Kasumi-1 (cell line): ENCODE measurements around the gene ACAP2.
A peak's percentile ranks its signal among the peaks of the same experiment; 100 is the strongest.
"Not testable (repeated sequence)": the region's sequence is repeated elsewhere in the genome, so short reads cannot be mapped to it uniquely, and the experiment has no call there.

ENCODE experiments used
- DNase-seq, 2 experiments: peaks; one replicate each; lab custom pipeline; 2025; lab: John Stamatoyannopoulos, UW

Gene ACAP2

DNA sequence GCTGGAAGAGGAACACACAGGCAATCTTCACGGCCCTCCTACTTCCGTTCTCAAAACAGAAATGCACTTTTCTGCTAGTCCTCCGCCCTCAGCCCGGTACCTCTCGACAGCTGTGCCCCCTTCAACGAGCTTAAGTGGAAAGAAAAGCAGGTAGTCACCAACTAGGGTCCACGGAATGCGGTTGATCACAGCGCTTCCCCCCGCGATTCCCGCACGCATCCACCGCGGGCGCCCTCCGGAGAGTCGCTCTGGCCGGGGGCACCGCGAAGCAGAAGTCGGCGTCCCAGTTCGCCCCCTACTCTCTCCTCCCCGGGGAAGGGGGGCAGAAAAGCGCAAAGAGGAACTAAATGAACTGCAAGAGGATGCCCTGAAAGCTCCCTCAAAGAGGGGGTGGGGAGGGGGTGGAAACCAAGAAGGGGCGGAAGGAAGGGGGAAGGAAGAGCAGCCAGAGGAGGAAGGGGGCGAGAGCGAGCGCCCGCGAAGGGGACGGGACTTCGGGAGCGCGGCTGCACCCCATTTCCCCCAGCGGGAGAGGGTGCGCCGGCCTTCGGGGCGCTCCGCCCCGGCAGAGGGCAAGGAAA is 738 bp downstream of the ACAP2 start:
- peak; percentile 83 to 86 for DNase-seq

DNA sequence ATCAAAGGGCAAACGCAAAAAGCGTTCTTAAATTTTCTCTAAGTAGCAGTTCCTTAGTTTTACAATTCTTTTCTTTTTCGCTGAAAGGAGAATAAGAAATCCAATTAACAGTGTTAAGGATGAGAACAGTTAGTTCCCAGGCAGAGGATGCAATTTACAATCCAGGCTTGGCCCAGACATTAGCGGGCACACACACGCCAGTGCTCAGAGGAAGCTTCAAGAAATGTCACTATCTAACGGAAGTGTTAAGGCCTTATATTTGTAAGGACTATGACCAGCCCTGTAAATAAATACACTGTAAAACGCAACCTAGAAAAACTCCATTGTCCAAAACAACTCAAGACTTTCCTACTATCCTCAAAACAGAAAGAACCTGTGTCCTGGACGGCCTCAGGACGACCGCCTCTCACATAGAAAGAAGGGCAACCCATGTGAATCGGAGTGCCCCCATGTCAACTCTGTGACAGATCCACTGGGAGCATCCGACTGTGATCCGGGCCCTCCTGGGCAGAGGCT is 1.3 kb downstream of the ACAP2 start:
- no peak for DNase-seq

DNA sequence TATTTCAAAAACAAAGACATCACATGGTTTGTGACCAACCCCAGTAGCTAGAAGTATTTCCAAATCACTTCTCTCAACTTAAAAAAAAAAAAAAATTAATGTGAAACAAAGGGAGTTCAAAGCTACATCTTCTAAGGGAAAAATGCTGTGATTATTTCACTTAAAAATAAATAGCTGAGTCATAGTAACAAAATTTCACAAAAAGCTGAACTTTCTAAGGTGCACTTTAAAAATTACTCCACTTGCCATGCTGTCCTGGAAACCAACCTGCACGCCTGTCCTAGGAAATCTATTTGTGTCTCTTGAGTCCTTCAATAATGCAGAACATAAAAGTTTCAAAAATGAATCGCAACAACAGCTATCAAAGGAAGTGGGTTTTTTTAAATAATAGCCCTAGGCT is 1.8 kb downstream of the ACAP2 start:
- DNase-seq = no peak

DNA sequence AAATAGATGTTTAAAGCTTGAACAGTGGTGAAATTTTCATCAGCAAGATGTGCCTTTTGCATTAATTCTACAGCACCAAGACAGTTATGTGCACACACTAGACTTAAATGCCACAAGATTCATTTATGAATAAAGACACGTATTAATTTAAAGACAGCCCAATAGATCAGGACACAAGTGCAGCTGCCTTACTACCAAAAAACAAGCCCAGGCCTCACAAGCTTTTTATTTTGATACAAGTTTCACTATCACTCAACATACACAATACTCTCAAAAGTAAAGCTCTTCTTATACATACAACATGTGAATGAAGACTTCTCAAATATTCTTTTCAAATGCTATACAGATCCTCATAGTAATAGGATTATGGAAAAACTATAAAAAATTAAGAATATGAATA is 2.4 kb downstream of the ACAP2 start:
- no peak for DNase-seq

DNA sequence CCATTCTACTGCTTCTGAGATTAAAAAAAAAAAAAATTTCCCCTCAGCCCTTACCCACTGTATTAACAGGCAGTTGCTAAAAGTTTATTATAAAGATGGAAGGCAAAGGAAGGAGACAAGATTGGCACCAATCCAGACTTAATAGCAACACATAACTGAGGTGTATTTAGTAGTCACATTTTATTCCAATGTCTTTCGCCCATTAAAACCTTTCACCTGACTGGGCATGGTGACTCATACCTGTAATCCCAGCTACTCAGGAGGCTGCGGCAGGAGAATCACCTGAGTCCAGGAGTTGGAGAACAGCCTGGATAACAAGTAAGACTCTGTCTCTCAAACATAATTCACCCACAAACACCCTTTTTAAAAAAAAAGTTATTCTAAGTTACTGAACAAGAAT is 4.4 kb downstream of the ACAP2 start:
- DNase-seq = no peak

DNA sequence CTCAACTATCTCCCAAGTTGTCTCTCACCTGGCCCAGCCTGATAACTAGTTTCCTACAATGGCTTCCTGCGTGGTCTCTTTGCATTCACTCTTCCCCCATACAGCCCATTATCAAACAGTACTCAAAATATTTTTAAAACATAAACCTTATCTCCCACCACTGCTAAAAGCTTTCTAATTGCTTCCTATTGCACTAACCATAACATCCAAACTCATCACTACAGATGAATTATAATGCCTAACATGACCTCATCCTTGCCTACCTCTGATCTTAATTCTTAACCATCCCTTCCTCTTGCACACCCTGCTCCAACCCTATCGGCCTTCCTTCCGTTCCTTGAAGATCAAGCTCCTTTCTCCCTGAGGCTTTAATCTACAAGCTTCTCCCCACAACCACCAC is 17.0 kb downstream of the ACAP2 start:
- no peak for DNase-seq

DNA sequence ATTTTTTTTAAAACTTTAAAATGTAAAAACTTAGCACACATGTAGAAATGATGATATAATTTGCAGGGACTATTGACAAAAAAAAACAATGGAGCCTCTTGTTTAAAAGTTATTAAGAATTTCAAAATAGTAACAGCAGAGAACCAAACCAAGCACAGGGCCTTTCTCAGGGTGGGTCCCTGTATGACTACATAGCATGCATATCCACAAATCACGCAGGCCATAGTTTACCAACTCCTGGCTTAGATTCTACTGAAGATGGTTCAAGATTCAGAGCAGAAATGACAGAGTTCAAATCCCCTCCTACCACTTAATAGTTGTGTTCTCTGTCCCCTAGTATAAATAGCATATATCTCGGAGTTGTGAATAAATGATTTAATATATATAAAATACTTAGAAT is 19.0 kb downstream of the ACAP2 start:
- DNase-seq = no peak

DNA sequence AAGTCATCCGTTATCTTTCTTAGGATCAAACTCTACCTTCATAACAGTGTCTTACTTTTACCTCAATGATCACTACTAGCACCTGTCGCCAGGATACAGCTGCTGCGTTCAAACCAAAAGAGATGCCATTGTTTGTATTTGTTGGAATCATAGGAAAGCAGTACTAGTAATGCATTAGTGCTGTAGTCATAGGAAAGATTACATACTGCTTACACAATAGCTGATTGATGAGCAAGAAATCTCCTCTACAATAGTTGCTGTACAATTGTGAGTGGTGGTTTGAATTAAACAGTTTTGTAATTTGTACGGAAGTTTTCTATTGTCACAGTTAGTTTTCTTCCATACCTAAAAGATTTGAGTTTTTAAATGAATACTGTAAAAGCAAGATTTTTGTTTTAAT is 21.4 kb downstream of the ACAP2 start:
- no peak for DNase-seq

DNA sequence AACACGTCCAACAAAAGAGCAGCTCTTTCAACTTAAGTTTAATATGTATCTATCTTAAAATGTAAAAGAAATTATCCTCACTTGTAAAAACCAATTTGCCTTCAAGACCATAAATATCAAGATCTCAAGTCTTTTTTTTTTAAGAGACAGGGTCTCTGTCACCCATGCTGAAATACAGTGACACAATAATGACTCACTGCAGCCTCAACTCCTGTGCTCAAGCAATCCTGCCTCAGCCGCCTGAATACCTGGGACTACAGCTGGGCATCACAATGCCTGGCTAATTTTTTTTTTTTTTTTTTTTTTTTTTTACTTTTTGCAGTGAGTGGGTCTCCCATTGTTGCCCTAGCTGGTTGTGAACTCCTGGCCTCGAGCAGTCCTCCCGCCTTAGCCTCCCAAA is 26.0 kb downstream of the ACAP2 start:
- no peak for DNase-seq

DNA sequence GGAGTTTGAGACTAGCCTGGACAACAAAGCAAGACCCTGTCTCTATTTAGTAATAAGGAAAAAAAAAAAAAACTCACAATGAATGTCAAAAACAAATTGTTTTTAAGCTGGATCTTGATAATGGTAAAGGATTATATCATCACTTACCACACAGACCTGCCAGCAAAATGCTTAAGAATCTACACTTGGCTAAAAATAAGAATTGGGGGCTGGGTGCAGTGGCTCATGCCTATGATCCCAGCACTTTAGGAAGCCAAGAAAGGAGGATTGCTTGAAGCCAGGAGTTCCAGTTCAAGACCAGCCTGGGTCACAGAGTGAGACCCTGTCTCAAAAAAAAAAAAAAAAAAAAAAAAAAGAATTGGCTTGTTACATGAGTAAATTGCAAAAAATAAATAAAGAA is 31.0 kb downstream of the ACAP2 start:
- no peak for DNase-seq

DNA sequence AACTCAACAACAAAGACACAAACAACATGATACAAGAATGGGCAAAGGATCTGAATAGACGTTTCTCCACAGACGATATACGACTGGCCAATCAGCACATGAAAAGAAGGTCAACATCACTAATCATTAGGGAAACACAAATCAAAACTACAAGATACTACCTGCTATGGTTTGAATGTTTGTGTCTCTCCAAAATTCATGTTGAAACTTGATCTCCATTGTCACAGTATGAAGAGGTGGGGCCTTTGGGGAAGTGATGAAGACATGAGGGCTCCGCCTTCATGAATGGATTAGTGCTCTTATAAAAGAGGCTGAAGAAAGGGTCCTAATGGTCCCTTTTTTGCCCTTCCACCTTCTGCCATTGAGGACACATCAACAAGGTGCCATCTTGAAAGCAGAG is 32.3 kb downstream of the ACAP2 start:
- no peak for DNase-seq

DNA sequence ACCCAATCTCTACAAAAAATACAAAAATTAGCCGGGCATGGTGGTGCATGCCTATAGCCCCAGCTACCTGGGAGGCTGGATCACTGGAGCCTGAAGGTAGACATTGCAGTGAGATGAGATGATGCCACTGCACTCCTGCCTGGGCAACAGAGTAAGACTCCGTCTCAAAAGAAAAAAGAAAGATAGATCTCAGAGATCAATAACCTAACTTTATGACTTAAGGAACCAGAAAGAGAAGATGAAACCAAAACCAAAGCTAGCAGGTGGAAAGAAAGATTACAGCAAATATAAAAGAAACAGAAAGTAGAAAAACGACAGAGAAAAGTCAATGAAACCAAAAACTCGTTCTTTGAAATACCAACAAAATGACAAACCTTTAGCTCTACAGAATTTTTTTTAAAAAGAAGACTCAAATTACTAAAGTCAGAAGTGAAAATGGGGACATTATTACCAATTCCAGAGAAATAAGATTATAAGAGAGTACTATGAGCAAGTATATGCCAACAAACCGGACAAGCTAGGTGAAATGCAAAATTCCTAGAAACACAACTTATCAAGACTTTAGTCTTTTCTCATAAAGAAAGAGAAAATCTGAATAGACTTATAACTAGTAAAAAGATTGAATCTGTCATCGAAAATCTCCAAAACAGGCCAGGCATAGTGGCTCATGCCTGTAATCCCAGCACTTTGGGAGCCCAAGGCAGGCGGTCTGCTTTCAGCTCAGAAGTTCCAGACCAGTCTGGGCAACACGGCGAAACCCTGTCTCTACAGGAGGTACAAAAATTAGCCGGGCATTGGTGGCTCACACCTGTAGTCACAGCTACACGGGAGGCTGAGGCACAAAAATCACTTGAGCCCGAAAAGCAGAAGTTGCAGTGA is 35.0 kb downstream of the ACAP2 start:
- DNase-seq = no peak

DNA sequence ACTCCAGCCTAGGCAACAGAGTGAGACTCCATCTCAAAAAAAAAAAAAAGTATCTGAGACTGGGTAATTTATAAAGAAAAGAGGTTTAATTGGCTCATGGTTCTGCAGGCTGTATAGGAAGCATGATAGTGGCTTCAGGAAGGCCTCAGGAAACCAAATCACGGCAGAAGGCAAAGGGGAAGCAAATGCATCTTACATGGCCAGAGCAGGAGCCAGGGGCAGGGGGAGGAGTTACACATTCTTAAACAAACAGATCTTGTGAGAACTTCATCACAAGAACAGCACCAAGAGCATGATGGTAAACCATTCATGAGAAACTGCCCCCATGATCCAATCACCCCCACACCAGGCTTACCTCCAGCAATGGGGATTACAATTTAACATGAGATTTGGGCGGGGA is 37.2 kb downstream of the ACAP2 start:
- DNase-seq = peak in 1 of 2 experiments; percentile 13

DNA sequence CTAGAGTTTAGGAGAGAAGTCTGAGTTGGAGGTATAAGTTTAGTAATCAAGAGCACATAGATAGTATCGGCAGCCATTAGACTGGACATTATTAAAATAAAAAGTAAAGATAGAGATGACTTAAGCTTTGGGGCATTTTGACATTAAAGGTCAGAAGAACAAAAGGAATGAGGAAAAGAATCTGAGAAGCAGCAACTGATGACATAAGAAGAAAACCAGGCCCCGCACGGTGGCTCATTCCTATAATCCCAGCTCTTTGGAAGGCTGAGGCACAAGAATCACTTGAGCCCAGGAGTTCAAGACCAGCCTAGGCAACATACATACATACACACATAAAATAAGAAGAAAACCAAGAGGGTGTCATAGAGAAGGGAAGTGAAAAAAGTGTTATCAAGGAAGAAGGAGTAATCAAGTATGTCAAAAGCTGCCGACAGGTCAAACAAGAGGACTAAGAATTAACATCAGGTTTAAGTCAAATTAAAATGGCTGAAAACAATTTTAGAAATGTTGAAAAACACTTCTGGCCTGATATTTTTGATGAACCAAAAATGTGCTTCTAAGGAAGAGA is 38.9 kb downstream of the ACAP2 start:
- DNase-seq = no peak

DNA sequence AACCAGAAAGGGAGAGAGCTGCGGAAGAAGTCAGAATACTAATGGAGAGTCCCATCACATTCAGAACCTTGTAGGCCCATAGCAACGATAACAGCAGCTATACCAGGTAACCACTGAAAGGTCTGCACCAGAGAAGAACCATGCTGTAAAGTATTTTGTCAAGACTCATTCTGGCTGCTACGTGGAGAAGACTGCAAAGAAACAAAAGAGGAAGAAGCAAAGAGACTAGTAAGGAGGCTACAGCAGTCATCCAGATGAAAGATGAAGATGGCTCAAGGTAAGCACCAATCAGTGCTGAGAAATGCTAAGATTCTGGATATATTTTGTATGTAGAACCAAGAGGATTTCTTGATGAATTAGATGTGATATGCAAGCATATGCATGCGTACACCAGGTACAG is 39.6 kb downstream of the ACAP2 start:
- peak in 1 of 2 experiments; percentile 11 for DNase-seq

DNA sequence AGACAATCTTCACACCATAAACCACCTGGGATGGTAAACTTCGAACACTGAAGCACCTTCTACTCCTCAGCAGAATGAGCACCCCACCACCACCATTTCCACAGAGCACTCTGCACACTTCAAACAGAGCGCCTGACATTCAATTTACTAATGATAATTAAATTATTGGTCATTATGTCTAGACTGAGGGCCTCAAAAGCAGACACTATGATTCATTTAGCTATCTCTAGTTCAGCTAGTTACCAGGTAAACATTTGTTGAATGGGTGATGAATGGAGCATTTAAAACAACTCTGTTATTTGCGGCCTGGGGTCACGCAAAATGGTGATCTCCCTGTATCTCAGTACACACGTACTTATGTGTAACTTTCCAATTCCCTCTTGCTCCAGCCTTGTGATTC is 40.9 kb downstream of the ACAP2 start:
- DNase-seq = no peak

DNA sequence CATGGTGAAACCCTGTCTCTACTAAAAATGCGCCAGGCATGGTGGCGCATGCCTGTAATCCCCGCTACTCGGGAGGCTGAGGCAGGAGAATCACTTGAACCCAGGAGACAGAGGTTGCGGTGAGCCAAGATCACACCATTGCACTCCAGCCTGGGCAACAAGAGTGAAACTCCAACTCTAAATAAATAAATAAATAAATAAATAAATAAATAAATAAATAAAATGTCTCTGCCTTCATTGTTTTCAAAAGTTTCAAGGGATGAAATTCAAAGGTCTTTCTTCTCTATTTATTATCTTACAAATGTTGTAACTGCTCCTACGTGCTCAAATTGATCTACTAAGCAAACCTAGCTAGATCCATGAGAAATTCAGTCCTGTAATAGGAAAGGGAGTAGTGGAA is 44.4 kb downstream of the ACAP2 start:
- DNase-seq = not testable (repeated sequence)

DNA sequence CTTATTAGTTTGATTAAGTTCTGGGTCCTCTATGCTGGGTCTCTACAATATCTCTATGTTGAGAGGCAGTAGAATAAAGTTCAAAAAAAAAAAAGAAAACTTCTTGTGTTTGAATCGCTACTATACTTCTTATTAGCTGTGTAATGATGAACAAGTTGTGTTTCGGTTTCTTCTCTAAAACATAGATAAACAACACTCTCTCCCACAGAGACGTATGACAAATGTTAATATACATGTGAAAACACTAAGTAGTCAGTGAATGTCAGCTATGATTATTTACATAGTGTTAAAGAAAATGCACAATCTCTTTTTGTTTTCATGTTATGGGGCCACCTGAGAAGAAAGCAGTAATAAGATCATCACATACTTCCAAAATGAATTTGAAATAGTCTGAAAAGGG is 45.3 kb downstream of the ACAP2 start:
- no peak for DNase-seq

DNA sequence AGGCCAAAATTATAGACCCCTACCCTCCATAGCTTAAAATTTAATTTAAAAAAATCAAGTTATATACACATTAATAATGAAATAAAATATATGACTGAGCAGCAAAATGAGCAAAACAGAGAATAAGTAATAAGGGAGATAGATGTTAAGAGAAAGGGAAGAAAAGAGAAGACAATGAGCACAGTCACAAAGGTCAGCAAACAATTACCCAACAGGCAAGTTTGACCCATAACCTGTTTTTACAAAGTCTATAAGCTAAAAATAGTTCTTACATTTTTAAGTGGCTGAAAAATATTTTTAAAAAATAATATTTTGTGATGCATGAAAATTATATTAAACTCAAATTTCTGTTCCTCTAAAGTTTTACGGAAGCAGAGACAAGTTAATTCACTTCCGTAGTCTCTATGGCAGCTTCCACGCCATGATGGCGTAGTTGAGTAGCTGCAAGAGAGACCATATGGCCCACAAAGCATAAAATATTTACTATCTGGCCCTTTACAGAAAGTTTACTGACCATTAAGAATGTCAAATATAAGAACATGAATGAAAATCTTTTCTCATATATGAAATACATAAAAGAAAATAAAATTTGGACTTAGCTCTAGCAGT is 47.5 kb downstream of the ACAP2 start:
- DNase-seq = no peak

DNA sequence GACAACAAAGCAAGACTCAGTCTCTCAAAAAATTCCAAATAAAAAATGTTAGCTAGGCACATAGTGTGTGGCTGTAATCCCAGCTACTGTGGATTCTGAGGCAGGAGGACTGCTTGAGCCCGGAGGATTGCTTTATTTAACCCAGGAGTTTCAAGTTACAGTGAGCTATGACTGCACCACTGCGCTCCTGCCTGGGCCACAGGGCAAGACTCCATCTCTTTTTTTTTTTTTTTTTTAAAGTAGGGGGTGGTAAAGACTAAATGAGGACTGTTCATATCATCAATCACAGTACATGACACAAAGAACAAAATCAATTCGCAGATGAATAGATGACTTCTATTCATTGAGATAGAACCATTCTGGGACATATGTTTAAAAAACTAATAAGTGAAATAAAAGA is 48.1 kb downstream of the ACAP2 start:
- no peak for DNase-seq

DNA sequence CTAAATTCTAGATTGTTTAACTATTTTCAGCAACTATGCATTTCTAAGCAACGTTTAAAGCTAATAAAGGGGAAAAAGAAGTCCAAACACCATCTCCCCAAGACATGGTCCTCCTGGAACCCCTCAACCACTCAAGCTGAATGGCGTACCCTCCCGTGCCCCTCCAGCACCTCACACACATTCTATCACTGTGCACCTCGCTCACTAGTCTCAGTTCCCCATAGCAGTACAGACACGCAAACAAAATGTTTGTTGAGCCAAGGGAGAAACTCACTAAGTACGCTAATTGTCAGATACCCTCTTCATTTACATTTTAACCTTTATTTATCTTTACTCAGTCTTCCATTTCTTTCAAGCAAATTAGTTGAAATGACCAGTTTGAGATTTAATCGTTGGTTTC is 48.8 kb downstream of the ACAP2 start:
- DNase-seq = no peak

DNA sequence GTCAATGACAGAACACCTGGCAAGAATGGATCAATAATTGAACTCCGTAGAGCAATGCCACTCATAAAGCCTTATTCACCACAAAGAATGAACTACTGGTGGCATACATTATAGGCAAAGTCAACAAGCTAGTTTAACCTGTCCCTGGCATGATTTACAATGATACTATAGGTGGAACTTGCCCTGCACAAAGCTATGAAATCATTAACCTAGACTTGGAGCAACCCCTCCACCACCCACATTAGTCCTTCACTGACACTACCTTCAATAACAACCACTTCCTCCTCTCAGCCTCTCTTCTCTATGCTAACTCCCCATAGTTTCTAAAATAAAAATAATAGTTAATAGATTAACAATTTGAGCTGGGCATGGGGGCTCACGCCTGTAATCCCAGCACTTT is 54.4 kb downstream of the ACAP2 start:
- no peak for DNase-seq

DNA sequence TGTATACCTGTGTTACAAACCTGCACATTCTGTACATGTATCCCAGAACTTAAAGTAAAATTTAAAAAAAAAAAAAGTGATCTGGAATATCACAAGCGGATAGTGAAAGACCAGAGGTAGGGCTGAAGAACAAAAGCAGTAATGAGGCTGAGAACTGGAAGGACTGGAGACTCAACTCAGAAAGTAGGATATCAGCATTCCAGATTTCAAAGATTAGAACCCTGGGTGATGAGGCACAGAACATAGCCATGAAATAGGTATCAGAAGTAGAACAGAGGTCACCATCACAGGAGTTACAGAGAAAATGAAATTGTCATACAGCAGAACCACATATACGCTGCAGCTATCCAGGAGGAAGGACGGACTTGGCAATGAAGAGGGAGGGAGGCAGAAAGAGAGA is 56.1 kb downstream of the ACAP2 start:
- no peak for DNase-seq
